ENCODE data around the gene KIAA1549.

DNA sequence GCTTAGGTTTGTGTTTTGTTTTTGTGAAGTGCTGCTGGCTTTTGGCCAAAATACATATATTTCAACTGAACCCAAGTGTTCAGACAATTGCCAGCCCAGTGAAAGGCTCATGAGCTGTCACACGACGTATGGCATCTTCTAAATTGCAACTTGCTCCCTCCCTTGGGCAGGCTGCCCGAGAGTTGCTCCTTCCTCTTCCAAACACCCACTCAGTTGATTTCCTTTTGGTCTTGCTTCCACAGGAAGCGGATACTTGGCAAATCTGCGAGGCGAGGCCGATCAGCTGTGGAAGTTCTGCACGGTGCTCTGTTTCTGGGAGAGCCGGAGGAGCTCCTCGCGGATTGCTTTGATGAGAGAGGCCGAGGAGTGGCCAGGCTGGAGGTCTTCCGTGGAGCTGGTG is 143.6 kb downstream of the KIAA1549 start:
- TF ChIP-seq, protein P1, sequence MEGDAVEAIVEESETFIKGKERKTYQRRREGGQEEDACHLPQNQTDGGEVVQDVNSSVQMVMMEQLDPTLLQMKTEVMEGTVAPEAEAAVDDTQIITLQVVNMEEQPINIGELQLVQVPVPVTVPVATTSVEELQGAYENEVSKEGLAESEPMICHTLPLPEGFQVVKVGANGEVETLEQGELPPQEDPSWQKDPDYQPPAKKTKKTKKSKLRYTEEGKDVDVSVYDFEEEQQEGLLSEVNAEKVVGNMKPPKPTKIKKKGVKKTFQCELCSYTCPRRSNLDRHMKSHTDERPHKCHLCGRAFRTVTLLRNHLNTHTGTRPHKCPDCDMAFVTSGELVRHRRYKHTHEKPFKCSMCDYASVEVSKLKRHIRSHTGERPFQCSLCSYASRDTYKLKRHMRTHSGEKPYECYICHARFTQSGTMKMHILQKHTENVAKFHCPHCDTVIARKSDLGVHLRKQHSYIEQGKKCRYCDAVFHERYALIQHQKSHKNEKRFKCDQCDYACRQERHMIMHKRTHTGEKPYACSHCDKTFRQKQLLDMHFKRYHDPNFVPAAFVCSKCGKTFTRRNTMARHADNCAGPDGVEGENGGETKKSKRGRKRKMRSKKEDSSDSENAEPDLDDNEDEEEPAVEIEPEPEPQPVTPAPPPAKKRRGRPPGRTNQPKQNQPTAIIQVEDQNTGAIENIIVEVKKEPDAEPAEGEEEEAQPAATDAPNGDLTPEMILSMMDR (IDR thresholded peaks at IDR 0.05): no peak
- TF ChIP-seq EP300 (IDR thresholded peaks at IDR 0.05) (no peak), POLR2AphosphoS5 (IDR thresholded peaks at IDR 0.05) (no peak)
